ENCODE data around the gene AP4M1.

DNA sequence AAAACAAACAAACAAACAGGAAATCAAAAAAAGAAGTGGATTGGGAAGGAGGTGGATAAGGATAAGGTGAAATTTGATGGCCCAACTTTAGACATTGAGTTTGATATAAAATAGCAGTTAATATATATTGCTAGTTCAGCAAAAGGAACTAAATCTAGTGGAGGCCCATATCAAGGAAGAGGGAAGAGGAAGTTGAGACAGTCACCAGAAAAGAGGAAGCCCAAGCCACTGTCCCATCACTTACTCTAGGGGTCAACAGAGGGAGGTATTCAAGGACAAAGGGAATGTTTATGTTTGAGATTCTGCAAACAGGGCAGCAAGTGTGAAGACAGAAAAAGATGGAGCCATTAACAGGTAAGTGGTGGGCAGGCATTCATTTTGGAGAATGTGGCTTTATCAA lies 51.0 kb downstream of the AP4M1 start:
- TF ChIP-seq, protein P1, sequence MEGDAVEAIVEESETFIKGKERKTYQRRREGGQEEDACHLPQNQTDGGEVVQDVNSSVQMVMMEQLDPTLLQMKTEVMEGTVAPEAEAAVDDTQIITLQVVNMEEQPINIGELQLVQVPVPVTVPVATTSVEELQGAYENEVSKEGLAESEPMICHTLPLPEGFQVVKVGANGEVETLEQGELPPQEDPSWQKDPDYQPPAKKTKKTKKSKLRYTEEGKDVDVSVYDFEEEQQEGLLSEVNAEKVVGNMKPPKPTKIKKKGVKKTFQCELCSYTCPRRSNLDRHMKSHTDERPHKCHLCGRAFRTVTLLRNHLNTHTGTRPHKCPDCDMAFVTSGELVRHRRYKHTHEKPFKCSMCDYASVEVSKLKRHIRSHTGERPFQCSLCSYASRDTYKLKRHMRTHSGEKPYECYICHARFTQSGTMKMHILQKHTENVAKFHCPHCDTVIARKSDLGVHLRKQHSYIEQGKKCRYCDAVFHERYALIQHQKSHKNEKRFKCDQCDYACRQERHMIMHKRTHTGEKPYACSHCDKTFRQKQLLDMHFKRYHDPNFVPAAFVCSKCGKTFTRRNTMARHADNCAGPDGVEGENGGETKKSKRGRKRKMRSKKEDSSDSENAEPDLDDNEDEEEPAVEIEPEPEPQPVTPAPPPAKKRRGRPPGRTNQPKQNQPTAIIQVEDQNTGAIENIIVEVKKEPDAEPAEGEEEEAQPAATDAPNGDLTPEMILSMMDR (conservative IDR thresholded peaks at IDR 0.05), result no peak
- TF ChIP-seq ZFX (IDR thresholded peaks at IDR 0.05), result no peak
